Hepatocyte (in vitro differentiated cells): ENCODE data around the gene LRP1B.

Experiments used
- CTCF ChIP-seq: fragments of 200-600 bp; sonication (generic); IDR thresholded peaks from 2 replicates; pipeline ENCODE4 v1.5.1; 2016; ENCODE audit warnings: antibody characterized with exemption, mild to moderate bottlenecking; ENCODE audit not compliant: poor library complexity
- EZH2phosphoT487 ChIP-seq: fragments of 200-600 bp; sonication (generic); IDR thresholded peaks from one replicate; pipeline ENCODE4 v1.6.1; 2018; ENCODE audit warnings: antibody characterized with exemption, mild to moderate bottlenecking, low read depth, moderate library complexity; ENCODE audit not compliant: unreplicated experiment, severe bottlenecking

- no peak for TF ChIP-seq EZH2phosphoT487
- TF ChIP-seq CTCF, result no peak
These were observed 82.2 kb downstream of the LRP1B start for GRCh38 chr2:142048581-142048980.
